Suppressor macrophage treated with lipopolysaccharide for 4 hours (primary cell): ENCODE data around the gene POC1A.
"Not testable (repeated sequence)": the region's sequence is repeated elsewhere in the genome, so short reads cannot be mapped to it uniquely, and the experiment has no call there.

ENCODE experiments used
- DNase-seq: peaks from one replicate; pipeline ENCODE4 v3.0.0-alpha.2; 2020

The POC1A gene

GRCh38 chr3:52041118-52041731 is 113.0 kb downstream of the POC1A start:
- no peak for DNase-seq

GRCh38 chr3:52040600-52040999 is 113.6 kb downstream of the POC1A start:
- no peak for DNase-seq

GRCh38 chr3:52039846-52040245 is 114.4 kb downstream of the POC1A start:
- no peak for DNase-seq

GRCh38 chr3:52039426-52039825 is 114.8 kb downstream of the POC1A start:
- DNase-seq = no peak

GRCh38 chr3:52038227-52038626 is 116.0 kb downstream of the POC1A start:
- no peak for DNase-seq

GRCh38 chr3:52037291-52037690 is 116.9 kb downstream of the POC1A start:
- no peak for DNase-seq

- DNase-seq = no peak
Observed at GRCh38 chr3:52036829-52037228, 117.4 kb downstream of the POC1A start.

GRCh38 chr3:52036222-52036694 is 118.0 kb downstream of the POC1A start:
- no peak for DNase-seq

- no peak for DNase-seq
Observed at GRCh38 chr3:52034651-52035050, 119.6 kb downstream of the POC1A start.

GRCh38 chr3:52034212-52034611 is 120.0 kb downstream of the POC1A start:
- DNase-seq = no peak

- not testable (repeated sequence) for DNase-seq
Observed at GRCh38 chr3:52033748-52034147, 120.5 kb downstream of the POC1A start.

GRCh38 chr3:52032702-52033408 is 121.4 kb downstream of the POC1A start:
- DNase-seq = no peak

GRCh38 chr3:52031896-52032295 is 122.3 kb downstream of the POC1A start:
- no peak for DNase-seq

GRCh38 chr3:52030714-52031310 is 123.4 kb downstream of the POC1A start:
- no peak for DNase-seq

GRCh38 chr3:52029535-52029934 is 124.7 kb downstream of the POC1A start:
- no peak for DNase-seq

- DNase-seq = no peak
Observed at GRCh38 chr3:52029053-52029452, 125.2 kb downstream of the POC1A start.

GRCh38 chr3:52028572-52028971 is 125.7 kb downstream of the POC1A start:
- DNase-seq = no peak

GRCh38 chr3:52026041-52026440 is 128.2 kb downstream of the POC1A start:
- no peak for DNase-seq

- DNase-seq = no peak
Observed at GRCh38 chr3:52025453-52025852, 128.8 kb downstream of the POC1A start.
